ENCODE measurements around the gene FA2H.

GRCh38 chr16:74738816-74739215, 35.8 kb downstream of the FA2H start:
- TF ChIP-seq POLR2A (IDR thresholded peaks at IDR 0.05; ENCODE audit: low read depth, low read length), result no peak
- no peak for TF ChIP-seq POLR2AphosphoS5 (IDR thresholded peaks at IDR 0.05; ENCODE audit: low read depth, low read length)
- no peak for TF ChIP-seq TAF1 (IDR thresholded peaks at IDR 0.05; ENCODE audit: borderline replicate concordance, low read depth, low read length)

Data from GM12892 (cell line).